Omental fat pad (tissue), 4 donors: ENCODE results near the gene HAGH. TPM values are rescaled to one million over a fixed set of nuclear protein-coding genes. Genes with fewer than 3 reads are reported as not detected.

Source experiments
- ATAC-seq: fragments of 150-250 bp; one replicate; pipeline ENCODE4 v1.9.1; 2016; ENCODE audit warnings: mild to moderate bottlenecking, moderate library complexity; ENCODE audit not compliant: low FRiP score
- DNase-seq: peaks from one replicate; pipeline ENCODE4 v3.0.0-alpha.2; 2019; ENCODE audit warnings: low spot score
- total RNA-seq, 4 donors: library from RNA; depleted of rRNA; stranded (reverse); fragments of >200 nt; gene quantifications; one replicate each; pipeline ENCODE4 v1.1.0, GENCODE V29; 2016
- TF ChIP-seq, protein P1 (sequence below), 3 donors: fragments of 450-650 bp; IDR thresholded peaks; one replicate each; pipeline ENCODE4 v1.5.1; 2016 to 2017; ENCODE audit warnings: antibody characterized with exemption in 3 of 3, mild to moderate bottlenecking in 3 of 3, moderate library complexity in 2 of 3

The HAGH gene
- total RNA-seq, 4 donors from 2014 or later = 69.8 to 130 (median 81.5) TPM

DNA sequence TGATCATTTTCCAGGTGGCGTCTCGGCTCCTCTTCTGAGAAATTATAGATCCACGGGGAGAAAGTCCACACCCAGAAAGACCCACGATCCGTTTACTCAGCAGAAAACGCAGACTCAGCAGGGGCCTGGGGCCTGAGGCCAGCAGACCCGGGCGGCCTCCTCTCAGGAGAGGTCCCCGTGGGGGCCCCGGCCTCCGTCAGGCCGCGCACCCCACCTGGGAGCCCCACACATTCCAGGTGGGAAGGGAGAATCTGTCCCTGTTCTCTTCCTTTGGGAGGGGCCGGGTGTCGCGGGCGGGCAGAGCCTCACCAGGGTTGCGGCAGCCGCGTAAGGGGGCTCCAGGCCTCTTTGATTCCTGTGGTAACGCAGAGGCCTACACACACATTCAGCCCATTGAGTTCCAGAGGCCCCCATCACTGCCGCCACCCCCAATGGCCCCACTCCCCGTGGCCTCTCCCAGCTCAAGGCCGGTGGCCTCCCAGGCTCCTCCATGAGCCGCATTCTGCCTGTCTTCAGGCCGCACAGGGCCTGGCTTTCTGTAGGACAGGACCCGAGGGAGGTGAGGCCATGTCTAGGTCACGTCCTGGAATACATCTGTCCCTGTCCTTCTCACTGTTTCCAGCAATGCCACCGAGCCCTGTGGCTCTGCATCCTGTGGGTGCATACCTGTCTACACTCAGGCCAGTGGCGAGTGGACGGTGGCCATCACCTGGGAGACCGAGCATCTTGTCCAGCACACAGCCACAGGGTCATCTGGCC, 31.5 kb downstream of the HAGH start:
- DNase-seq (no peak), ATAC-seq (no peak)
- TF ChIP-seq, protein P1, sequence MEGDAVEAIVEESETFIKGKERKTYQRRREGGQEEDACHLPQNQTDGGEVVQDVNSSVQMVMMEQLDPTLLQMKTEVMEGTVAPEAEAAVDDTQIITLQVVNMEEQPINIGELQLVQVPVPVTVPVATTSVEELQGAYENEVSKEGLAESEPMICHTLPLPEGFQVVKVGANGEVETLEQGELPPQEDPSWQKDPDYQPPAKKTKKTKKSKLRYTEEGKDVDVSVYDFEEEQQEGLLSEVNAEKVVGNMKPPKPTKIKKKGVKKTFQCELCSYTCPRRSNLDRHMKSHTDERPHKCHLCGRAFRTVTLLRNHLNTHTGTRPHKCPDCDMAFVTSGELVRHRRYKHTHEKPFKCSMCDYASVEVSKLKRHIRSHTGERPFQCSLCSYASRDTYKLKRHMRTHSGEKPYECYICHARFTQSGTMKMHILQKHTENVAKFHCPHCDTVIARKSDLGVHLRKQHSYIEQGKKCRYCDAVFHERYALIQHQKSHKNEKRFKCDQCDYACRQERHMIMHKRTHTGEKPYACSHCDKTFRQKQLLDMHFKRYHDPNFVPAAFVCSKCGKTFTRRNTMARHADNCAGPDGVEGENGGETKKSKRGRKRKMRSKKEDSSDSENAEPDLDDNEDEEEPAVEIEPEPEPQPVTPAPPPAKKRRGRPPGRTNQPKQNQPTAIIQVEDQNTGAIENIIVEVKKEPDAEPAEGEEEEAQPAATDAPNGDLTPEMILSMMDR (IDR thresholded peaks at IDR 0.05) = no peak

- ATAC-seq (no peak), DNase-seq (no peak)
- TF ChIP-seq, protein P1 (IDR thresholded peaks at IDR 0.05) = no peak
Measured at GRCh38 chr16:1794221-1794871, 32.3 kb downstream of the HAGH start.

GRCh38 chr16:1793578-1794220, 32.9 kb downstream of the HAGH start, which contains the start of gene IGFALS:
Gene IGFALS, minus strand, starts transcription at chr16:1793705. Its CDS starts 53 bp downstream, at chr16:1793652.
- TF ChIP-seq, protein P1 (IDR thresholded peaks at IDR 0.05) = no peak
- no peak for ATAC-seq
- no peak for DNase-seq

- DNase-seq = no peak
Measured at GRCh38 chr16:1792836-1793577, 33.6 kb downstream of the HAGH start.

DNA sequence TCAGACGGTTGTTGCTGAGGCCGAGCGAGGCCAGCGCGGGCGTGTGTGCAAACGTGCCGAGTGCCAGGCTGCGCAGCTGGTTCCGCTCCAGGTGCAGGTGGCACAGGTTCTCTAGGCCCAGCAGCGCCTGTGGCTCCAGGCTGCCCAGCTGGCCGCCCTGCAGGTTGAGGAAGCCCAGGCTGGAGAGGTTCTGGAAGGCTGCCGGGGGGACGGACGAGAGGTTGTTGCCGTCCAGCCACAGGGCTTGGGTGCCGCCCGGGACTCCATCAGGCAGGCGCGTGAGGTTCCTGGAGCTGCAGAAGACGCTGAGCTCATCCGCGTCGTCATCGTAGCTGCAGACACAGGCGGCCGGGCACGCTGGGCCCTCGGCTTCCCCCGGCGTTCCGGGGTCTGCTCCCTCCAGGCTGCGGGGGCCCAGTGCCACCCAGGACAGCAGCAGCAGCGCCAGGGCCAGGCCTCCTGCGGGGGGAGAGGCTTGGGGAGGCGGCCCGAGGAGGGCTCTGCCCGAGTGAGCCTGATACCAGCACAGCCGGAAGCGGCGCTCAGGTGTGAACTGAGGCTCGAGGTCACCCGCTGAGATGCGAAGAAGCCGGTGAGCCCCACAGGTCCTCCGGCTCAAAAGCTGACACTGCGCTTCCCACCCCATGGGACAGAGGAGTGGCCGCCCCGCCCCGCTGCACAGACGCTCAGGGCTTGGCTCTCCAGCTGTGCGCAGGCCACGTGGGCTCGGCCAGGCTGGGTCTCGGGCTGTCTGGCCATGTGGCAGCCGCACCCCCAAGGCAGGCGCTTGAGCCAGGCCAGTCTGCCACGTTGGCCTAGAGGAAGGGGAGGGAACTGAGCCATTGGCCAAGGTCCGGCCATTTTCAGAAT, 34.4 kb downstream of the HAGH start:
- DNase-seq (no peak), ATAC-seq (no peak)
- TF ChIP-seq, protein P1 (IDR thresholded peaks at IDR 0.05) = no peak

More at GRCh38 chr16:1792836-1793577, 33.6 kb downstream of the HAGH start:
- TF ChIP-seq, protein P1 (IDR thresholded peaks at IDR 0.05) = no peak
- ATAC-seq = no peak
